ENCODE measurements around the gene TSHZ2.
"Not testable (repeated sequence)": the region's sequence is repeated elsewhere in the genome, so short reads cannot be mapped to it uniquely, and the experiment has no call there.

The TSHZ2 gene

DNA sequence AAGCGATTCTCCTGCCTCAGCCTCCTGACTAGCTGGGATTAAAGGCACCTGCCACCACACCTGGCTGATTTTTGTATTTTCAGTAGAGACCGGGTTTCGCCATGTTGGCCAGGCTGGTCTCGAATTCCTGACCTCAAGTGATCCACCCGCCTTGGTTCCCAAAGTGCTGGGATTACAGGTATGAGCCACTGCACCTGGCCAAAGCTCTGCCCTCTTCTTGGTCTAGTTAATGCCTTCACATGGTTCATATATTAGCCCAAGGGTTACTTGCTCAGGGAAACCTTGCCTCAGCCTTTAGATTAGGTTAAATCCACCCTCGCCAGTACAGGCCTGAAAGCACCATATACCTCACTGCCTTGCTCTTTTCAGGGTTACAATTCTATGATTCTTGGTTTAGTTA is 26.1 kb downstream of the TSHZ2 start:
- DNase-seq (ENCODE audit: low read depth): no peak

DNA sequence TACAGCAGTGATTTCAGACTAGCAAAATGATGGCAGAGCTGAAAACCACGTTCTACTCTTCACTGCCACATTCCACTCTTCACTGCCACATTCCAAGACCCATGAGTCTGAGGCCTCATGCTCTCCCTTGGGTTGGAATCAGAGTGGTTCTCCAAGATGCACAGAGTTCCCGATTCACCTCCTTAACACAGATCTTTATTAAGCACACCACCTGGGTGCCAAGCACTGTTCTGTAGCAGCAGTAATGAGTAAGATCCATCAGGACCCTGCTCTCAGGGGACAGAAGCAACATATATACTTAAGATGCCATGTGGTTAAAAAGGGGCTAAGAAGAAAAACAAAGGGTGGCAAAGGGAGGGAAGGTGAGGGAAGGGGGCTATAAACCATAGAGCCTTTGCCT is 26.9 kb downstream of the TSHZ2 start:
- DNase-seq (ENCODE audit: low read depth): no peak

DNA sequence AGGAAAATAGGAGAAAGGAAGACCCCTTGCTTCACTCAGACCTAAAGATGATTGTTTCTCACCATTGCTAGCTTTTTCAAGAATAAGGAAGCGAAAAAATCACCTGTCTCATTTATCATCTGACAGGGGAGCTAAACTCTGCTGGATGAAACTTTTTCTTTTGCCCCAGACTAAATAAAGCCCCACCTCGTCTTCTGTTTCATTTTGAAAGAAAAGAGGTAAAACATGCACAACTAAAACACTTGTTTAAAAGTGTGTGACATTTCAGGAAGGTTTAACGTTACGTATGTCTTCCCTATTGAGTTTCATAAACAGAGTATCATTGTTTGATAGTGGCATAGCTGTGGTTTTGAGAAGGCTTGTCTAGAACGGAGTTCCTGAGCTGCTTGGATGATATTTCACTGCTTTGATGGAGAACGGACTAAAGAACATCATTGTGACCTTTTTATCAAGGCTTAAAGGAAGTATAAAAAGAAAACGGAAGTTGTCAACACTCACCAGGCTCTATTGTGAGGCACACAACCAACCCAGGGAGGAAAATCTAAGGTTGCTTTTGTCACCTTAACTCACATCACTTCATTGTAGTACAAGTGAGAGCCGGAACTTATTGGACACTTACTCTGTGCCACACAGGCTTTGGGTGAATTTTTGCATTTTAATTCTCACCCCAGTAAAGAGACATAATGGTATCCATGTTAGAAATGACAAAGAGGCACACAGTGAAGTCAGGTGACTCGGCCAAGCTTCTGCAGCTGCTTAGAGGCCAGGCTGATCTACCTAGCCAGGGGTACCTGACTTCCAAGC is 29.5 kb downstream of the TSHZ2 start:
- DNase-seq (ENCODE audit: low read depth): no peak

DNA sequence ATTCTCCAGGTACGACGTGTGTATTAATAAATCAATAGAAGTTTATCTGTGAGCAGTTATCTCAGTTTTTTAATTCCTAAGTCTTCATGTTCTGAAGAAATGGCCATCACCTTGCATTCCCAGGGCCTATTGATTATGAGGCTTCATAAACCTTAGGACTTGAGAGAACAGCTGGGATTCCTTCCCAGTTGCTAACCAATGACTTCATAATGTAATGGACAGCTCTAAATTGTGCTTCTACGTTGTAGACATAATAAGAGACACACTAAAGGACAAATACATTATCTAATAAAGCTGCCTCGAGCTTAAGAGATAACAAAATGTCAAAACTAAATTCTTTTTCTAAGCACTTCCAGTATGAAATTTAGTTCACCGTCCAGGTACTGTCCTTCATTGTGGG is 30.6 kb downstream of the TSHZ2 start:
- DNase-seq (ENCODE audit: low read depth): no peak

DNA sequence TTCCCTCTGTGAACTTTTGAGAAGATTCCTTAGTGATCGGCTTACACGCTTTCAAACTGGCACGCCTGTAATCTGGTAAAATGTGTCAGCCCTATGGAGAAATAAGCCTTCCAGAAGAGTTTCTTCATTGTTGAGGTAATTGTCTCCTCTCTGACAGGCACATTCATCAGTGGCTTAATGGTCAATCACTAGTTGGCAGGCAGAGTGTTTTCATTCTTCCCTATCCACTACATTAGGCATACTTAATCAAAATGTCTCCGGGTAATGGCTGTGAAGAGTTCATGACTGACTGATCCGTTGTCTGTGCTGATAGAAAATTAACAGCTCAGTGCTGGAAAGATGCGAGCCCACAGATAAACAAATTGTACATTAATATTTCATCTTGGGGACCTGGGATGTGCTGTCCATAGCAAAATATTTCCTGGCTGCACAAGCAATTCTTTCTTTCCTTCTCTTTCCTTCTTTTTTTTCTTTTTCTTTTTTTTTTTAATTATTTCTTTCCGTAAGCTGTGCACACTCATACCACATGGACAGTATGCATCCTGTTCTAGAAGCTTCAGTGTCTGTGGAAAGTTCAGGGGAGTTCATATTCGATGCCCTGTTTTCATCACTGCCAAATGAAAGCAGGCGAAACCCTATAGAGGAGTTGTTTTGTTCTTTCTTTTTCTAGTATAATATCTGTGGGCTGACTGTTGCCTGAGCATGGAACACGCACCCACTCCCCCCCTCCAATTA is 31.4 kb downstream of the TSHZ2 start:
- no peak for DNase-seq (ENCODE audit: low read depth)

DNA sequence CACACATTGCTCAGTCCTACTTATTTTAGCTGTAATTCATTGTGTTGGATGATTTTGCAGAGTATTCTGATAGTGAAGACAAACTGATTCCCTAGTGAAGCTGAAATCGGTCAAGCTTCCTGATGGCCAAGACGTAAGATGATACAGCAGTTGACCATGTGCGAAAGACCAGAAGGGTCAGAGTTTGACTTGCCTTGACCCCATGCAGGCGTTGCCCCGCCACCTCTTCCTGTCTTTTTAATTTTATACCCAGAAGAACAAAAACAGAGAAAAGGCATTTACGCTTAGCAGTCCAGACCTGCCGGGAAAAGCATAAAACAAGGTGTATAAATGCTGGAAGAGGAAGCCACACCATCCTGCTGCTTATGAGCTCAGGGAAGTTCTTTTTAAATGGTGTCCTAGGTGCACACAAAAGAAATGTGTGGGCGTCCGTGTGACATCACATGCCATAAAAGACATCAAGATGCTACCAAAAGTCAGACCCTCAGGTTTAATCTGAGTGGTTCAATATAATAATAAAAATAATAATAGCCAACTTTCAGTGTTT is 32.2 kb downstream of the TSHZ2 start:
- no peak for DNase-seq (ENCODE audit: low read depth)

DNA sequence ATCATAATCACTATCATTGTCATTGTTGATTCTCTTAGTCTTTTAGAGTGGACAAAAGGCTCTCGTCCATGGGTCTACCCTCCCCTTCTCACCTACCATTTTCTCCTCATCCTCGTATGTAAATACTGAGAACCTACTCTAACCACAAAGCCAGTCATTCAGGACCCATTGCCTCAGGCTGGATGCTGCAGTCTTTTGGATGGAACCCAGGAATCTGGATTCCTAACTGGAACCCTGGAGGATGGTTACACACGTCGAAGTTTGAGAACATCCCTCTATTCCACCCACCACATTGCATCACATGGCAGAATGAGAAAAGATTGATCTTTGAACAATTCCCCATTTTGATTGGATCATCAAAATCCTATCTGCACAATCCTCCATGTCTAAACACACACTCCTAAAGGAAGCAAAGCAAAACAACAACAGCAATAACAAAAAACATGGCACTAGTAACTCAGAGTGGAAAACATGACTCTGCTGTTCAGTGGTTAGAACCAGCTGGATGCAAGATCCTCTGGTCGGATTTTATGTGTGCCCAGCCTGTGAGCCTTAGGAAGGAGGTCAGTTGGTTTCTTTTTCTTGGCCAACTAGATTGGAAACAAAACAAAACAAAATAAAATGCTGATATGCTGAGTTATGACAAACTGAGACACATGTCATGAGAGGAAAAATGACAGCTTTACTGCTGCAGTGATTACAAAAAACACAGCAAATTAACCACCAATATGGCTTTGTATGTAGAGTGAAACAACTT is 38.0 kb downstream of the TSHZ2 start:
- no peak for DNase-seq (ENCODE audit: low read depth)

DNA sequence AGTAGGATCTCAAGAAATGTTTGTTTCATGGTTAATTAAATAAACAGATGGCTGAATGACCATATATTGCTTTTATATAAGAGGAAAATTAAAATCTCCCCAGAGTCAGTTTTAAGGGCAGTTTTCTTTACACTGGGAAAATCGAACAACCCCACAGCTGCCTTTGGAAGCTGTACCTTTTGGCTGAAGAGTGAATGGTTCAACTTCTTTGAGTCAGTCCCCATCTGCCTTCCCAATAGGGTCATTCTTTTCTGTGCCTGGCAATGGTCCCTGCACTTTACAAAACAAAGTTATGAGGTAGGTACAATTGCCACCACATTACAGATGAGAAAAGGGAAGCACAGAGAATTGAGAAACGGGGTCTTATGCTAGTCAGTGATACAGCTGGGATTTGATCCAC is 39.5 kb downstream of the TSHZ2 start:
- DNase-seq (ENCODE audit: low read depth): no peak

DNA sequence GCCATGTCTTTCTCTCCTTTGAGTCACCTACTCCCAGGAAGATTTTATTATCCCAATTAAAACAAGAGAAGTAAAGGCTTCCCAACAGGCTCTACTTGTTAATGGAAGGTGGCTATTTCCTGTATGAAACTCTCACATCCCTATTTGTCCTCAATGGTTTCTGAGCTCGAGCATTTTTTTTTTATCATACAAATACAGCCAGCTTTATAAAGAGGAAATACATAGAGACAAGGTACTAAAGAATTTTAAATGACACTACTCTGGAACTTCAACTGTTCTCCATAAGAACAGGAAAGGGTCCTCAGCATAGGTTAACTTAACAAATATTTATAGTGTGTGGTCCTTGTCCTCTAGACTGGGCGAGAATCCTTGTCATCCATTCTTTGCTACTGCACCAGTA is 41.0 kb downstream of the TSHZ2 start:
- DNase-seq (ENCODE audit: low read depth): no peak

DNA sequence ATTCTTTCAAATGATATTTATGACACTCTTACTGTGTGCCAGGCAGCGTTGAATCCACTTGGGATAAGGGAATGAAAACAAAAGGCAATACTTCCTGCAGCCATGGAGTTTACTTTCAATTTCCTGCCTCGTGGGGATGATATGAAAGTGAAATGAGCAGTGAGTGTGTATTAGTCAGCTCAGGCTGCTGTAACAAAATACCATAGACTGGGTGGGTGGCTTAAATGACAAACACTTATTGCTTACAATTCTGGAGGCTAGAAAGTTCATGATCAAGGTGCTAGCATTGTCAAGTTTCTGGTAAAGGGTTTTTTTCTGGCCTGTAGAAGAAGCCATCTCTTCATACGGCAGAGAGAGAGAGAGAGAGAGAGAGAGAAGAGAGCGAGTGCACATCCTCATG is 41.7 kb downstream of the TSHZ2 start:
- no peak for DNase-seq (ENCODE audit: low read depth)

DNA sequence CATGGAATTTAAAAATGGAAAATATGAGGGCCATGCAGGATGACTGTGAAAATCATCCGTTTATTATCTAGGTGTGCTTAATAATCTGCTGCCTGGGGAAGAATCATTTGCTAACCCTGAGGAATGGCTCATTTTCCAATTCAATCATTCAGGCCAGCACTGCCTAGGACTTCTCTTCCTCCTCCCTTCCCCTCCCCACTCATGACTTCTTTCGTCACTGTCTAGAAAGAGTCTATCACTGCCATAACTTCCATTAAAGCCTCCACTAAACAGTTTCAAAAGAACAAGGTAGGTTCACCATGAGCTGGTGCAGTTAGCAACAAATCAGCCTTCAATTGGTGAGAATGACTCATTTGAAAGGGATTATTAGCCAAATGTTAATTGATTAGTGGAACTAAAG is 43.9 kb downstream of the TSHZ2 start:
- DNase-seq (ENCODE audit: low read depth): no peak

DNA sequence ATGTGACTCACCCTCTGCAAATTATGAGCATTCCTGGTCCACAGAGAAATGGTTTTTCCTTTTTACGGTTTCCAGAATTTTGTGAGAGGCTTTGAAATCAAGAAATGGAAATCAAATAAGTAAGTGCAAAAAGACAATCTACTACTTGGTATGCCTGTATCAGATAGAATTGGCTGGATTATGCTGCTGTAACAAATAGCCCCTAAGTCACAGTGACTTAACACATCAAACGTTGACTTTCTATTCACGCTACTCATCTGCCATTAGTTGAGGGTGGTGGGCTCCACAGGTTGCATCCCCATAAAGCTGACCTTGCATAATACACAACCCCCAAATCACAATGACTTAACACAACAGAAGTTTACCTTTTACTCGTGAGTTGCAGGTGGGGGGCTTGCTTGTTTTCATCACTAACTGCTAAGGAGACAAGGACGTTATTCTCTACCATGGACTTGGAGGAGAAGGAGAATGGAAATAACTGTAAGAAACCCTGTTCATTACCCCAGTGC is 44.4 kb downstream of the TSHZ2 start:
- no peak for DNase-seq (ENCODE audit: low read depth)

DNA sequence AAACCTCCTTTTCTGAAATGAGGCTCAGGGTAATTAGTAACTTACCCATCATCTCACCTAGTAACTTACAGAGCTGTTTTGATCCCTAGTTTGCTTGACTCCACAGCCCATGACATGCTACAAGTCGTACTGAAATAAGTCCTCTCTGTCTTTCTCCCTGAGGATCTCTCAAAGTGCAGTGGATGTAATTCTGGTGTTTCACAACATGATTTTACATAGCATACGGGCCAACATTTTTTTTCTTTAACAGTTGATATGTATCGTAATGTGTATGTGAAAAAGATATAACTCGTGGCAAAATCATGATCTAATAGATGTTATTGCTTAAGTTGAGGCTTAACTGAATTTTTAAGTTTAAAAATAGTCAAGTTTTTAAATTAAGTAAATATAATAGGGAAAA is 45.0 kb downstream of the TSHZ2 start:
- no peak for DNase-seq (ENCODE audit: low read depth)

DNA sequence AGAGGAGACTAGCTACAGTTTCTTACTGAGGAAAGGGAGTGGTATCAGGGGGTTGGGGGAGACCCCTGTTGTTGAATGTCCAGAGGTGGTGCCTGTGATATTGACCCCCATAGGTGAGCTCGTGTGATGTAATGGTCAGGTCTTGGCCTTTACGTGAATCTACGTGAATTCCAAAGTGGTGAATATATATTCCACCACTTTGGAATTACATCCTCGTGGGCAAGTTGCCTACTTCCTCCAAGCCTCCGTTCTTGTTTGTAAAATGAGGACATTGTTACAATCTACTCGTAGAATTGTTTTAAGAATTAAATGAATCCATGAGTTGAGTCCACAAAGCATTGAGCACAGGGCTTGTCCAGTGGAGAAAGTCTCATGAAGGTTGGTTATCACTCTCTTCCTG is 47.3 kb downstream of the TSHZ2 start:
- DNase-seq (ENCODE audit: low read depth): no peak

DNA sequence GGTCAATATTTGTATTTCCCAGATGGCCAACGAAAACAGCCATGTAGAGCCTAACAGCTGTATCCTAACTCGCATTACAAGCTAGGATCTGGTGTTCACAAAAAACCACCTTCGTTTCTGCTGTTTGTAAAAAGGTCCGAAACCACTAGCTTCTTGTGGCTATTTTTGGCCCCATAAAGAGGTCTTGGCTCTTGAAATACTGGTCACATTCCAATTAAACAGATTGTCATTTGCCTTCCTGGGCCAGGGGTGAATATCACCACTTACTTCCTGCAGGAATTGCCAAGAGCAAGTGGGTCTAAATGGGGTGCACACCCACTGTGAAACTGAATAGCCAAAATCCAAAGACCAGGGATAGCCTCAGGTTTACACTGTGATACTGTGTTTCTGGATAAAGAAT is 48.2 kb downstream of the TSHZ2 start:
- DNase-seq (ENCODE audit: low read depth): no peak

DNA sequence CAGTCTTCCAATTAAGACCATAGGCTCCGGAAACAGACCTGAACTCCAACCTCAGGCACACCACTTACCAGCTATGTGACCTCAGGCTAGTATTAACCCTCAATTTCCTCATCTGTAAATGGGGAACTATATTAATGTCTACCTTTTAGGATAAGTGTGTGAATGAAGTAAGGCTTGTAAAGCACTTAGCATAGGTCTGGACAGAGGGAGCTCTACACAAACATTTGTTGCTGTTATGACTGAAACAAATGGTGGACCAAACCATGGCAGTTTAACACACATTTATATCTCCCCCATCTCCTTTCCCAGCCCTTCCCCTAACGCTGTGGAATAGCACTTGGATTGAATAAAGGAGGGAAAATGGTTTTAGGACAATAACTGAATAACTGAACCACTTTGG is 48.7 kb downstream of the TSHZ2 start:
- no peak for DNase-seq (ENCODE audit: low read depth)

DNA sequence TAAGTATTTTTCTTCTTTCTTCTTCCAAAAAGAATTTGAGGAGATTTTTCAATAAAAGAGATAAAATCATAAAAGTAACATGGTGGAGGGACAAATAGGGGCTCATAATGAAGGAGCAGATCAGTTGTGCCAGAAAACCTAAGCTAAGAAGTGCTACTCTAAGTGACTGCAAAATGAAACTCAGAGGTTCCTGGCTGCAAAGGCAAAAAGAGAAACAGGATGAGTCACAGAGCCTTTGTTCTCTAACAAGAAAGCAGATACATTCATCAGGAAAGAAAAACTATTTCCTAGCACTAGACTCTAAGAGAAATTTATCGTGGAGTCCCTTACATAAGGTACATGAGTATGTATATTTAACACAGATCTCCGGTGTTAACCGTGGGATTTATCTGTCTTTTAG is 49.8 kb downstream of the TSHZ2 start:
- DNase-seq (ENCODE audit: low read depth): no peak

DNA sequence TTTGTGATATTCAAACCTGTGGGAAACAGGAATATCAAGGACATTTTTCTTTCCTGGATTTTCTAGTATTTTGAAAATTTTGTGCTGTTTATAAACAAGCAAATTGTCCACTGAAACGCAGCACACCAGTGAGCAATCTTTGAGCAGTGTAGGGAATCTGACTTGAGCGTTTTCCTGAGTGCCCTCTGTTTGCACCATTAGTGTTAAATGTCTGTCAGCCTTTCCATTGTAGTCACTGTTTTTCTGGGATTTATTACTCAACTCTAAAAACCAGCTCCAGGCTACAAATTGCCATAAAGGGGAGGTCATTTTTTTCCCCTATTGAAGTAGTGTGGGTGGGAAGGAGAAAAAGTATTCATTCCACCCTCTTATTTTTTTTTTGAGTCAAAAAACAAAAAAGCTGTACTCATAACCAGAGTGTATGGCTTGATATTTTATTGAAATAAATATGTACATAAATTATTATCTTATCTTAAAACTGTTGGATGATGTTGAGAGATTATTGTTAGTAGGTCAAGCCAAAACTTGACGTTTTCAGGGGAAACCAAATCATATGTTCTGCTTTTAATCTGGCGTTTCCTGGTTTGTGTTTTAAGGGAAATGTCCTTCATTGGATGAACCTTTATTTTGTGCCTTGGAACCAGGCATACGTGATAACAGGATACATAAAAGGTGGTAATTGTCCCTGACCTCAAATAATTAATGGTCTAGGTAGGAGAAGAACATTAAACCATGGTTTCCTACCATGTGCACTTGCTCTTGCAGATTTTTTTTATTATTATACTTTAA is 51.8 kb downstream of the TSHZ2 start:
- DNase-seq (ENCODE audit: low read depth): no peak

DNA sequence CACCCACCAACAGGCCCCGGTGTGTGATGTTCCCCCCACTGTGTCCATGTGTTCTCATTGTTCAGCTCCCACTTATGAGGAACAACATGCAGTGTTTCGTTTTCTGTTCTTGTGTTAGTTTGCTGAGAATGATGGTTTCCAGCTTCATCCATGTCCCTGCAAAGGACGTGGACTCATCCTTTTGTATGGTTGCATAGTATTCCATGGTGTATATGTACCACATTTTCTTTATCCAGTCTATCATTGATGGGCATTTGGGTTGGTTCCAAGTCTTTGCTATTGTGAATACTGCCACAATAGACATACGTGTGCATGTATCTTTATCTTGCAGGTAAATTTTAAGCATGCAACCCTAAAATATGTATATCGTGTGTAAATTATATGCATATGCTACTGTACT is 52.5 kb downstream of the TSHZ2 start:
- not testable (repeated sequence) for DNase-seq (ENCODE audit: low read depth)

DNA sequence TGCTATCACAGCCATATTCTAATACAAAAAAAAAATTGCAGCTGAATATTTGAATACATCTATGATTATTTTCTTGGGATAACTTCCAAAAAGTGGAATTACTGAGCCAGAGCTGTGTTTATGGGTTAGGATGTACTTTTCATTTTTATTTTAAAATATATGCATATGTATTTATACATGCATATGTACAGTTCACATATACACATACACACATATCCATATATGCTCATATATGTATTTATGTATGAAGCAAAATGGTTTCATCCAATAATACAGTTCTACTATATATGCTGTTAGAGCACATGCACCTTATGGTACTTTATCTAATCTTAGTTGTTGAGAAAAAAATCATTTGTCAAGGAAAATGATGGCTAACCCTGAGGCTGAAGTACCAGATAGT is 54.9 kb downstream of the TSHZ2 start:
- DNase-seq (ENCODE audit: low read depth): no peak

DNA sequence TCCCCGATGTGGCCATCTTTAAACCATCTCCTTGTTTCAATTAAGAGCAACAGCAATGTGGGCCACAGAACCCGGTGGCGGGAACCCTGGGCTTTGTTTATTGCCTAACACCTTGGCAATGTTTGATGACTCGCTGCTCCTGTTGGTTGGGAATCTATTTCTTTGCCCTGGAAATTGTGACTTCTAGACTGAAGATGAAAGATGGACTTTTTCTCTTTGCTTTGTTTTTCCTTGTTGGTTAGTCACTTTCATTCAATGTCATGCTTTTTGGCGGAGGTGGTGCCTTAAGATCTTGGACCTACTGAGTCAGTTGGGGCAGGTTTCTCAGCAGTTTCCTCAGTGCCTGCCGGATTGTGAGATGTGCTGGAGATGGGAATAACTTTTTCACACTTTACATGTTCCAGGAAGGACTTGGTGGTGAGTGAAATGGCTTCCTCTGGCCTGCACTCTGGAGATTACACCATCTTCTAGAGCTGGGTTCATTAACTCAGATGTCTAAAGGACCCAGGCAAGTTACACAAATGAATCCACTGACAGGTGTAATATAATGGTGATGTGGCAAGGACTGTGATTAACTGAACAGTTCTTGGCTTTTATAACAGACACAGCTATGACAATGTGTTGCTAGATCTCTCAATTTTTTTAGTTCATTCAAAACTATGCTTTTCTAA is 56.3 kb downstream of the TSHZ2 start:
- DNase-seq (ENCODE audit: low read depth): no peak

Measured in stimulated activated CD8-positive, alpha-beta memory T cell treated with anti-CD3 and anti-CD28 coated beads, Interleukin-15, amount 100 ng/mL, for 1 hour (primary cell).